GM21360 (cell line): ENCODE results near the gene ZFP92.

Experiments used
- ATAC-seq: cut with Tn5 transposase; IDR thresholded peaks from one replicate; pipeline ENCODE4 v1.9.1; 2021; ENCODE audit warnings: mild to moderate bottlenecking, moderate library complexity; ENCODE audit not compliant: unreplicated experiment

The ZFP92 gene

DNA sequence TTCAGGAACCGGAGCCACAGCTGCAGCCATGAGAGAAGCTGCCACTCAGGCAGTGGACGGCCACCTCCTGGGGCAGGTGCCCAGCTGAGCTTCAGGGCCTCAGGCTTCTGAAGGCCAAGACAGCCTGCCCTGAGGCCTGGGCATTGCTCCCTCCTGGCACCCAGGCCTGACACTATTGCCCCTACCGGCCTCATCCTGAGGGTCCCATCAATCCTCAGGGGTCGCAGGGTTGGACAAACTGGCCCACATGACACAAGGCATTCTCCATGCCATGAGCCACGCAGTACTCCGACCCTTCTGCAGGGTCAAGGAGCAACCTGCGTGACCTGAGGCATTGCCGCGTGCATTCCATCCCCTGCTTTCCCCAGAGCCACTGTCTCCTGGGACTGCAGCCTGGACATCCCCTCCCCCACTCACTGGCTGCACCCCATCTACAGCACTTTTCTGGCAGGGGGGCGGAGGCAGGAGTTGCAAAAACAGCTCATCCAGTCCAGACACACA lies 3.0 kb upstream of the ZFP92 start:
- ATAC-seq = no peak

DNA sequence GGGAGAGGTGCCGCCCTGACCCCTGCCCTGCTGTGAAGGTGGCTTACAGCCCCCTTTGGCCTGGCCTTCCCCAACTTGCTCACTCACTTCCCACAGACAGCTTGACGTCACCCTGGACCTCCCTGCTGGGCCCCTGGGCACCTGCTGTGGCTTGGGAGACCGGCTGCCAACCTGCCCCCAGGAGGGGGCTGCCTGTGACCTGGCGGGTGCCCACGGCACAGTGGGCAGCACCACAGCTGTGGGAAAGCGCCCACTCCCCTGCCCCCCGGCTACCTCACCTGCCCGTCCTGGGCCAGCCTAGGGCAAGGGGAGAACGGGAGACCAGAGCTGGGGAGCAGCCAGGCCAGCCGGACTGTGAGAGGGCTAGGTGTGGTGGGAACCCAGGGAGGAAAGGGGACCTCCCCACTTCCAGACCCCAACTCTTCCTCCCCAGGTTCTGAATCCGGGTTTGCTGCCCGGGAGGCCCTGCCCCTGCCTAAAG lies 2.4 kb upstream of the ZFP92 start:
- ATAC-seq = no peak

DNA sequence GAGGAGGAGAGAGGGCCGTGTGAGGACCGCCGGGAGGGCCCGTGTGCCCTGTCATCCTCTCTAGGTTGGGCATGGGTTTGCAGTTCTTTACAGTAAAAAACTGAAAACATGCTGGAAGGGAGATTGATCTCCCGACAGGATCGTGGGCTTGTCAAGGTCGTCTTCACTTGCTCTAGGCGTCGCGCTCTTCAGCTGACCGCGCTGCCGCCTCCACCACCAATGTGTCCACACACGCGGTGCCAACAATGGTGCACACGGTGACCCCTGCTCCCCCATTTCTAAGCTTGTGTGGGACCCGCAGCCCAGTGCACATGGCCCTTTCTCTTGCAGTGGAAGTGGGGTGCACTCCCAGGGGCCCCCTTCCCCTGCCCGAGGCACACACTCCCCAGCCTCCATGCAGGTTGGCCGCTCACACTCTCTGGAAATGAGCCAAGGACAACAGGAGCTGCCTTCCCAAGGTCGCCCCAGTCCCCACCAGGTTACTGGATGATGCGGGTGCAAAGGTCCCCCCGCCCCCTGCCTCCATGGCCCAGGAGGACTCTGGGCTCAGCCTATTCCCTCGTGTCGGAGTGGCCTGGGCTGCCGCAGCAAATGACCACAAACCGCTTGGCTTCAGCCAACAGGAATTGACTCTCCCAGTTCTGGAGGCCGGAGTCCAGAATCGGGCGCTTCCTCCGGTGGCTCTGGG lies 1.7 kb upstream of the ZFP92 start:
- ATAC-seq = no peak

DNA sequence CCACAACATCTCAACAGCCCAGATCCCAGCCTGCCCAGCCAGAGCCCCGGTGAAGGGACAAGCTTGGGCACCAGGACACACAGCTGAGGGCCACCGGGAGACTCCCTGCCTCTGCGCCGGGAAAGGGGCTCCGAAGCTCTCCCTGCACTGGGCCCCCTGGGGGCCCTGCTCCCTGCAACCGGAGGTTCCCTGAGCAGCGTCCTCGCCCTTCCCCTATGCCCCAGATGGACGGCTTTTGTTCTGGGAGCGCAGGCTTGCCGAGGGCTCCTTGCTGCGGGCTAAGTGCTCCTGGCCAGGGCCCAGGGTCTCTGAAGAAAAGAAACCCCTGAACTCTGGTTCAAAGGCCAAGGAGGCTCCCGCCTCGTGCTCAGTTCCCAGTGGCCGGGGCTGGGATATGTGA lies 899 bp upstream of the ZFP92 start:
- ATAC-seq = no peak

DNA sequence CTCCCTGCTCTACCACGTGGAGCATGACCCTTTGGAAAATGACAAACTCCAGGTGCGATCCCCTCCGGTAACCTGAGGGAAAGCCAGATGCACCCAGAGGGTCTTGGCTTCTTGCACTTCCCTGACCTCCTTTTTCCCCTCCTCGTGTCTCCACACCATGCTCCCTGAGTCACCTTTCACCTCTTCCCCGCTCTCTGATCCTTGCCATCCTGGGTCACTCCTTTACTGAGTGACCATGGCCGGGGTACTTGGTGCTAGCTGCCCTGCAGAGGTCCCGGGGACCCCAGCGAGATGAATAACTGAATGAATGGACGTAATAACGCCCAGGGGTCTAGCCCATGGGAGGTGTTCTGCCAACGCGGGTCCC lies 401 bp upstream of the ZFP92 start:
- ATAC-seq = no peak

DNA sequence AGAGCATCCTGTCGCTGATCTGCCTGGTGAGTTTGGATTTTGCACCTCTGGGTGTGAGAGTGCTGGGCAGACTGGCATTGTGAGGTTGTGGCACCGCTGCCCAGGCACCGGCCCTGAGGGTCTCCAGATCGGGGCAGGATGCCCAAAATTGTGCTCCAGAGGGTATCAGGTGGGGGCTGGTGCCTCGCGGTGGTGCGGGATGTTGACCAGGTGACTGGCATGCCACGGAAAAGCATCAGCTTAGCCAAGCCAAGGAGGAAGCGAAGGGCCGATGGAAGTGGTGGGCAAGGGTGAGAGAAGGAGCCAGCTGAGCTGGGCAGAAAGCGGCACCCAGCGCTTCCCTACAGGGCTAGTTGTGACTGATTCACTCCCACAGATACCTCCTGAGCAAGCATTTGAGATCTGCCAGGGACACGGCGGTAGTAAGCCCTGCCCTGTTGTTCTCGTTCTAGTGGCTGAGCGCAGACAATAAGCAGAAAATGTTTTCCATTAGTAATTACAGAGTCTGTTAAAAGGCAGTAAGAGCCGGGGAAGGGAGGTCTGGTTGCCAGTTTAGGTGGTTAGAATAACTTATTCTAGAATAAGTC lies 809 bp downstream of the ZFP92 start:
- no peak for ATAC-seq

DNA sequence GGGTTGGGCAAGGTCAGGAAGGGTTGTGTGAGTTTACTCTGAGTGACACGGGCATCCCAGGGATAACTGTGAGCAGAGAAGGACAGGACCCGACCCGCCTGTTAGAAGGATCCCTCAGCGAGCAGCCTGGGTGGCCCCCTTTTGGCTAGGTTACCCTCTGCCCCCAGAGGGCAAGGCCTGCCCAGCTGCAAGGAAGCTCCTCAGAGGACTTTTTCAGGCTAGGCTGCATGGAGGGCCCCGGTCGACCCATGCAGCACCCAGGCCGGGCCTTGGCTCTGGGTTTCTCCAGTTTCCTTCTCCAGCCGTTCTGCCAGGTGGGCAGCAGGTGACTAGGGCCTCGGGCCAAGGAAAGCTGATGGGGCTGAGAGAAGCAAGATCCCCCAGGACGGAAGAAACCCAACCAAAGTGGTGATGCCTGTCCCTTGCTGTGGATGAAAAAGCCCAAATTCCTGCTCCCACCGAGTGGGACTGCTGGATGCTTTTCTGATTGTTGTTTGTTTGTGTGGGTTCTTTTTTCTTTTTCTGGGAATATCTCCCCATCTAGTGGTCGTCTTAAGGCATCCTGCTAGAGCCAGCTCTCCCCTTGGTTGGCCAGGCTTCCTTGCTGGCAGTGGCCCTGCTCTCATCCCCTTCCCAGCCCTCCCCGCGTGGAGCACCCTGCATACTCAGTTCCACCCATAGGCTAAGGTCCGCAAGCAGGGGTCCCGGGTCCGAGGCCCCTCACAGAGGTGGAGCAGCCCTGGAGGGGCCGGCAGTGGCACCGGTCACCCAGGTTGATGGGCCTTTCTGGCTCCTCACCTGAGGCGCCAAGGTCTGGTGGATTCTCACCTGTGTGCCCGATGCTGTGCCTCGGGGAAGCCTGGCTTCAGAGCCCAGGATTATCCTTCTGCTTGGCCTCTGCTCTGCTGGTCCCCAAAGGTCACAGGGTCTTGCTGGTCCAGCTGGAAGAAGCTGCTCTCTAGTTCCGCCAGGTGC lies 1.8 kb downstream of the ZFP92 start:
- ATAC-seq = no peak

DNA sequence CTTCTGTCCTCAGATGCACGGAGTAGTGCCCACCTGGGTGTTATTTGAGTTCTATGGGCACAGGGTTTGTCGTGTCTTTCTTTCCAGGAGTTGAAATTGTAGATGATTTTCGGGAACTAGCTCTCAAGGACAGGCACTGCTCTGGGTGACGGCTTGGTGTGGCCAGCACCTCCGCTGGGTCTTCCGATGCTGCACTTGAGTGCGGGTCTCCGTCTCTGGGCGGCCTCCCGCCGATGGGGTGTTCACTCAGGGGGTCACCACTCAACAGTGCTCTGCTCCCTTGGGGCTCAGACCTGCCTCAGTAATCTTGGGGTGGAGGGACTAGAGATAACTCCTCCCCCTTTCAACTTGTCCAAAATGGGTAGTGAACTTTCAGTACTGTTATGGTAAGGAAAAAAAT lies 2.5 kb downstream of the ZFP92 start:
- ATAC-seq = no peak

DNA sequence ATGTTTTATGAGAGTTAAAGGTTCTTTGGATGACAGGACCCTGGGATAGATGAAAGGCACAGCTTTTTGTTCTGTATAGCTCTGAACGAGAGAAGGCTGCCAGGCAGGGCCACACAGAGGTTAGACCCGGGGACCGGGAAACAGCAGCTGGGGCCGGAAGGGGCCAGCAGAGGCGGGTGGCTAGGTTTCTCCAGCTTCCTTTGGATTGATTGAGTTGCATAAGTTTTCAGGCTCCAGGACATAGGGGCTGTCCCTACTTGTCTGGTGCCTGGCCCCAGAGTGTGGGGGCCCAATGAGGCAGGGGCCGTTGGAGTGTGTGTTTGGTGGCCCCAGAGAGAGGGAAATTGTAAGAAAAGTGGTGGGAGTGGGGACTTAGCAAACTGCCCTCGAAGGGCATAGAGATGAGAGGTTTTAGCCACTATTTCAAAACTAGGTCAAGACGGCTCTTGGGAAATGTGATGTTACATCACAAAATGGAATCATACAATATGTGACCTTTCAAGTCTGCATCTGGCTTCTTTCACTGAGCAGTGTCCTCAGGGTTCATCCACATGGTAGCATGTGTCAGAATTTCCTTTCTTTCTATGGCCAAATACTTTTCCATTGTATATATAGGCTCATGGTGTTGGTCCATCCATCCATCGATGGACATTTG lies 3.7 kb downstream of the ZFP92 start:
- ATAC-seq = no peak

DNA sequence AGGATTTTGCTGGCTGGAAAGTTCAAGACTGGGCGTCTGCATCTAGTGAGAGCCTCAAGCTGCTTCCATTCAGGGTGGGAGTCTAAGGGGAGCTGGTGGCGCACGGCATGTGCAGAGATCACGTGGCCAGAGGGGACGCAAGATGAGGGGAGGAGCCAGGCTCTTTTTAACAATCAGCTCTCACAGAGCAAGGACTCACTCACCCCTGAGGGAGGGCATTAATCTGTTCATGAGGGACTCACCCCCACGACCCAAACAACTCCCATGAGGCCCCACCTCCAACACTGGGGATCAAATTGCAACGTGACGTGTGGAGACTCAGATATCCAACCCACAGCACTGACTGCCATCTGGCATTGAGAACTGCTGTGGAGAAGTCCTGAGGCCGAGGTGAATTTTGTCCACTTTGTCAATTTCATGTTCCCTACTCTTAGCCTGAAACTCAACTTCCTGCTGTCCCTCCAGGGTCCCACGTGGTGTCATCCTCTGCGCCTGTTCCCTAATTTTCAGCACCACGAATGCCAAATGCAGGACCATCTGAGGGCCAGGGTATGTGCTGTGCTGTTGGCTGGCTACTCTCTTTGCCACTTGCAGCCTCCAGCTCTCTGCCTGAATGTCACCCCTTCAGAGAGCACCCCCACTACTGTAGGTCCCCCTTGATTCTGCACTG lies 5.6 kb downstream of the ZFP92 start:
- ATAC-seq = no peak

DNA sequence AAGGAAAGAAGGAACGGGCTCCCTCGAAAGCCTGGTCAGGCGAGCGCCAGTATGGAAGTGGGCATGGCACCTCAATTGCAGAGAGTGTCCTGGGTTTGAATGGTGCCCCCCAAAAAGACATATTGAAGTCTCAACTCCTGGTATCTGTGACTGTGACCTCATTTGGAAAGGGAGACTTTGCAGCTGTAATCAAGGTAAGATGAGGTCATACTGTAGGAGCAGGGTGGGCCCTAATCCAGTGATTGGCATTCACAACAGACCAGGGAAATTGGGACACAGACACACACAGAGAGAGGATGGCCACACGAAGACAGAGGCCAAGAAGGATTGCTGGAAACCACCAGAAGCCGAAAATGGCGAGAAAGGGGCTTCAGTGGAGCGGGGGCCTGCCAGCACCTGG lies 6.4 kb downstream of the ZFP92 start:
- no peak for ATAC-seq

DNA sequence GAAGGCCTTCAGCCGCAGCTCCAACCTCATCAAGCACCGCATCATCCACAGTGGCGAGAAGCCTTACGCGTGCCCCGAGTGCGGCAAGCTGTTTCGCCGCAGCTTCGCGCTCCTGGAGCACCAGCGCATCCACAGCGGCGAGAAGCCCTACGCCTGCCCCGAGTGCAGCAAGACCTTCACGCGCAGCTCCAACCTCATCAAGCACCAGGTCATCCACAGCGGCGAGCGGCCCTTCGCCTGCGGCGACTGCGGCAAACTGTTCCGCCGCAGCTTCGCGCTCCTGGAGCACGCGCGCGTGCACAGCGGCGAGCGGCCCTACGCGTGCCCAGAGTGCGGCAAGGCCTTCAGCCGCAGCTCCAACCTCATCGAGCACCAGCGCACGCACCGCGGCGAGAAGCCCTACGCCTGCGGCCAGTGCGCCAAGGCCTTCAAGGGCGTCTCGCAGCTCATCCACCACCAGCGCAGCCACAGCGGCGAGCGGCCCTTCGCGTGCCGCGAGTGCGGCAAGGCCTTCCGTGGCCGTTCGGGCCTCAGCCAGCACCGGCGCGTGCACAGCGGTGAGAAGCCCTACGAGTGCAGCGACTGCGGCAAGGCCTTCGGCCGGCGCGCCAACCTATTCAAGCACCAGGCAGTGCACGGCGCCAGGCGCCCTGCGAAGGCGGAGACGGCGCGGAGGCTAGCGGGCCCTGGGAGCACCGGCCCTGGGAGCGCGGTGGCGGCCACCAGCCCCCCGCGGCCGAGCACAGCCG lies 9.8 kb downstream of the ZFP92 start:
- no peak for ATAC-seq

DNA sequence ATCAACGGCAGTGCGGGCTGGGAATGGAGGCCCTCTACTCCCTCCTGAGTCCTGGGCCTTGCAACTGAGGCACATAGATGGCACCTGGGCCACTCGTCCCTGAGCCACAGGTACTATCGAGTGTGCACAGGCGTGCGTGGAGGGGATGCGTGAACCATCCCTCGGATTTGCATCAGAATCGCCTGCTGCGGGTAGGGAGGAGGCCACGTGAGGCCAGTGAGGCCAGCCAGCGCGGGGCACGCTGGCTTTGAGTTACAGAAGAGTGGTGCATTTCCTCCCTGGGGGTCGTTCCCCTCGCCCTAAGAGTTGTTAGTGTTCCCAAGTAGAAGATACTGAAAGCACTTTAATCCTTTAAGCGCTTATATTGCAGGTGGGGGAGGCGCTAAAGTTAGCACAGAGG lies 10.6 kb downstream of the ZFP92 start:
- ATAC-seq = no peak

DNA sequence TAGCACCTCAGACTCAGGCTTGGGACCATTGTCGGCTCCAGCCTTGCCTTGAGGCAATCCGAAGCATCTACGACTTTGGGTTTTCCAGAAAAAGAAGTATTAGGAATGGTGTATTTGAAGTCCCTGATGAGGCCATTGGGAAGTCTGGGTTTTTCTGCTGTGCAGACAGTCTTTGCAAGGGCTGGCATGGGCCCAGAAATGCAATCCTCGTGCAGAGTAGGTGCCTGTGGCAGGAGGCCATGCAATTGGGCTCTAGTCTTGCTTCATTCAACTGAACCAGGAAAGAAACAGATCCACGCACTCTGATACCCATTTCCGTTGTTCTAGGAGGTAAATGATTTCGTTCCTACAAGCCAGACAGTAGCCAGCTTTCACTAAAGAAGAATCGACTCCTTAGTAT lies 12.4 kb downstream of the ZFP92 start:
- no peak for ATAC-seq

DNA sequence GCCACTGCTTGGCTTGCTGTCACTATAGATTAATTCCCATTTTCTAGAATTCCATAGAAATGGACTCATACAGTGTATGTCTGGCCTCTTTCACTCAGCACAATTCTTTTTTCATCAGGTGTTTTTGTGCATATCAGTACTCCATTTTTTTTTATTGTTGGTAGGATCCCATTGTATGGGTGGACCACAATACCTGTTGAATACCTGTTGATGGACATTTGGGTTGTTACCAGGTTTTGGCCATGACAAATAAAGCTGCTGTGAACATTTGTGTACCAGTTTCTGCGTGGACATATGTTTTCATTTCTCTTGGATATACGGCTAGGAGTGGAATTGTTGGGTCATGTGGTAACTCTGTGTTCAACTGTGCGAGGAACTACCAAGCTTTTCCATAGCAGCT lies 14.9 kb downstream of the ZFP92 start:
- no peak for ATAC-seq

DNA sequence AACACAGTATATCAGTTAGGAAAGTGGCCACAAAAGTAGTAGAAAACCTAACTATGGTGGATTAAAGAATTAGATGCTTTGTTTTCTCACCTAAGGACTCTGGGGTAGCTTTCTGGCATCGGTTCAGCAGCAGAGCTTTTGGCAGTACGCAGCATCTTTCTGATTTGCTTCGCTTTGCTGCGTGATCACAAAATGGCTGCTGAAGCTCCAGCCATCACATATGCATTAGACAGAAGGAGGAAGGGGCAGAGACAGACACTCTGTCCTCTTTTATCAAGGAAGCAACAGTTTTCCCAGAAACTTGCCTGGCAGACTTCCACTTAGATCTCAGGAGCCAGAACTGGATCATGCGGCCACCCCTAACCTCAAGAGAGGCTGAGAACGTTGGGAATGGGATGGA lies 19.5 kb downstream of the ZFP92 start:
- no peak for ATAC-seq

DNA sequence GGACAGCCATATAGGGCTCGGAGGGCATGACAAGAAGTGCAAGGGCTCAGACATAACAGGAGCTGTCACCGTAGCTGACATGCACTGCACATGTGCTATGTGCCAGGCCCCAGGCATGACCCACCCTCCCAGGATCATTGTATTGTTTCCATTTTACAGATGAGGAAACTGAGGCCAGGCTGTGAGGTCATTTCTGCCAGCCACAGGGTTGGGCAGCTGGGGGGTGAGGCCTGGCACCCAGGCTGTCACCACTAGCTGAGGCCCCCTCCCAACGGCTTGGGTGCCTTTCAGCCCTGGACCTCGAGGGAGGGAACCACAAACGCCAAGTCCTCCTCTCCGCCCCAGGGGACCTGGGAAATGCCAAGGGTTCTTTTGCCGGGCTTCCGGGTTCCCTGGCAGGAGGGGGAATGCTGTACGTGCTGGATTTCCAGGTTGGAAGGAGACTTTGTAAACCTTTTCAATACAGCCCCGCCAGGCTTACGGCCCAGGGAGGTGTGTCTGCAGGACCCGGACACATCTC lies 21.9 kb downstream of the ZFP92 start:
- ATAC-seq = no peak

DNA sequence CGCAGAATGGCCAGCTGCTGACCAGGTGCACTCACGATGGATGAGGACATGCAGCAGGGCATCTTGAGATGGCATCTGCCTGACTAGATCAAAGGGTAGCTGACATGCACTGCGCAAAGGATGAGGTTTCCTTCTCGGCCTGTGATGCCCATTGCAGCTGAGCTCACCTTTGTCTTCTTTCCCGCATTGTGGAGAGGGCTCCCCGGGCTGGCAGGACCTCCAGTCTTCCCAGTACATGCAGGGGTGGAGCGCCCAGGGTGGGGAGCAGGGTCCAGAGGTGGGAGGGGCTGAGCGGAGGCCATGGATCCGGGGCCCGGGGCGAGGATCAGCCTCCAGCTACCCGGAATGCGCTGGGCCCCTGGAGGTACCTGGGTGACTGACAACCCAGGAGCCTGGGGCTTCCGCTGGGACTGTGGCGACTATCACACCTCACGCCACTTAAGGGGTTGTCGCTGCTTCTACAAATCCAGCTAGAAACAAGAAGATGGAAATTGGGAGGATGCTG lies 22.6 kb downstream of the ZFP92 start:
- no peak for ATAC-seq

DNA sequence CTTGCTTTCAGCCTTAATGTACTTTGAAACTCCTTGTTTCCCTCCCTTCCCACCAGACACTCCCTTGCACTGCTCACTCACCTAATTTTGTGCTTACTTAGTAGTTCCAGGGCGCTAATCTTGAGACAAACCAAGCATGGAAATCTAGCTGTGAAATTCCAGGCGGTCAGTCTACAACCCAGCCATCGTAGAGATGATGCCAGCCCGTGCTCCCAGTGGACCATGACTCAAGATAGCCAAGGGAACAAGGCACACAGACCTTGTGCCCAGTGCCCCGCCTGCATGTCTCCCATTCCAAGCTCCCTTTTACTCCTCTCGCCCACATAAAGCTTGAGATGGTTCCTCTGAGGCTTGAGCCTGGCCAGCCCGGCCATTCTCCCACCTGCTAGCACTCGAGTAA lies 23.5 kb downstream of the ZFP92 start:
- ATAC-seq = no peak
